Measurements from ENCODE around the gene RFT1.

Gene RFT1

GRCh38 chr3:53083521-53083920 lies 46.7 kb downstream of the RFT1 start:
- no peak for FAIRE-seq

DNA sequence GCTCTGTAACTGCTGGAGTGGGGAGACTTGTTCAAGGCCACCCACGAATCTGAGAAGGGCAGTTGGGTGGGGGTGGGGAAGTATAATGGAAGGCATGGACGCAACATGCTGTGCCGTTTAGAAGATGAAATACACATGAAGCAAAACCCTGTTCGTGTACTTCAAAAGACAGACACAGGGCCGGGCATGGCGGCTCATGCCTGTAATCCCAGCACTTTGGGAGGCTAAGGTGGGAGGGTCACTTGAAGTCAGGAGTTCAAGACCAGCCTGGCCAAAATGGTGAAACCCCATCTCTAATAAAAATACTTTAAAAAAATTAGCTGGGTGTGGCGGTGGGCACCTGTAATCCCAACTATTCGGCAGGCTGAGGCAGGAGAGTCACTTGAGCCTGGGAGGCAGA lies 47.5 kb downstream of the RFT1 start:
- FAIRE-seq, result no peak

DNA sequence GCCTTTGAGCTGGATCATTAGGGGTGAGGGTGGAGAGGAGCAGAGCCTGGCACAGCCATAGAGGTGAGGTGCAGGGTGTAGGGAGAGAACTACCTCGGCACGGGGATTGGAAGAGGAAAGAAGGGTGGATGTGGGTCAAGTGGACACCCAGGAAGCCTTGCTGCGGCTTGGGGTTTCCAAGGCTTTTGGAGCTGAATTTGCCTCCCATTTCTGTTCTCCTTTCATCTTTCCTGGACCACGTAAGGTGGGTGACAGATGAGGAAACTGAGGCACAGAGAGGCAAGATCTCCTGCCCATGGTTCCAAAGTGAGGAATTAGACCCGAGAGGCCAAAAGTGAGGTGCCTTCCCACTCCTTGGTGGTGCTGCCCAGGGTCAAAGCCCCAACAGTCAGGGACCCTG lies 48.9 kb downstream of the RFT1 start:
- no peak for FAIRE-seq

DNA sequence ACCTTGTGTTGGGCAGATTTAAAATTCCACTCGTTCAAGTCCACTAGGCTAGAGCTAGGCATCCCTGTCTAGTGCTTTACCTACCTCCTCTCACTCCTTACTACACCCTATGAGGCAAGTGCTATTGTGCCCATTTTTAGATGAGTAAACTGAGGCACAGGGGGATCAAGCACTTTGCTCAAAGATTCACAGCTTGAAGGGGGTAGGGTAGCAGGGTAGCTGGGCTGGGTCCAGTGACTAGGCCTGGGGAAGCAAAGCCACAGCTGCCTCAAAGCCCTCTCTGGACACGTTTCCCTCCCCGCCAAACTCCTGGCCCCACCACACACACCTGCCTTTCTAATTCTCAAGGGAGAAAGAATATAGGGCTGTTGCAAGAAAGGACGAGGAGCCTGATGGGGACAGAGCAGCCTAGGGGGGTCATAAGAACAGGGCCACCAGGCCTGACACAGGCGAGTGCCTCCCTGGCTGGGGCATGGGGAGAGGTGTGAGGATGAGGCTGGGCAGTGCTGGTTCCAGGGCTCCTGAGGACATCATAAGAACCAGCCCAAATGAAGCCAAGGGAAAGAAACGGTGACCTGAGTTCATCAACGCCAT lies 49.5 kb downstream of the RFT1 start:
- FAIRE-seq, result no peak

GRCh38 chr3:53079791-53080555 lies 50.3 kb downstream of the RFT1 start:
- no peak for FAIRE-seq

GRCh38 chr3:53079147-53079546 lies 51.1 kb downstream of the RFT1 start:
- no peak for FAIRE-seq

- no peak for FAIRE-seq
These were observed 51.6 kb downstream of the RFT1 start for GRCh38 chr3:53078656-53079055.

DNA sequence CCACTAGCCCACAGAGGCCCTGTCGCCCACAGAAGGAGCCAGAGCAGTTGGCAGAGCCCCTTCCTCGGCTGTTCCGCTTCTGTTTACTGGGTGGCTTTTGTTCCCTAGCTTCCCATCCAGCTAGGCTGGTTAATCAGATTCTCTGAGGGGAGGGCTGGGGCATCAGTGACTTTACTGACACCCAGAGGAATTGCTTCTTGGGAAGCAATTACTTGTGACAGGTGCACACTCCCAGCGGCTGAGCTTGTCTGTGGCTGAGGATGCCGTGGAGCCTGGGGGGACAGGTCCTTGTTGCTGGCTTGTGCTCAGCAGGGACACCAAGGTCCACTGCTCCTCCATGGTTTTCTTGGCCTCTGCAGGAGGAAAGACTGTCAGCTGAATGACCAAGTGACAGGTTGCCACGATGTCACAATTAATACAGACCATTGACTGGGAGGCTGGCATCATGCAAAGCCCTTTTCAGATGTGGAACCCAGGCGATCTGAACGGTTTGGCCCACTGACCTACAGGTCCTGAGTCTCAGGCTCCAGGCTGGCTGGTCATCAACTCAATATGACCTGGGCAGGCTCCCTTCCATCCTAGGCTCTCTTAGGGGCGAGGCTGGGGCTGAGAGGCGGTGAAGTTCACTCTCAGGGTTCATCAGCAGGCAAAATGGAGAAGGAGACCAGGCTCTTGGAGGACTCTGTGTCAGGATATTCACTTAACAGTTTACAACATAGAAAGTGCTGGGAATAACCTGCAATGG lies 52.6 kb downstream of the RFT1 start:
- FAIRE-seq, result no peak

GRCh38 chr3:53075743-53076140 lies 54.5 kb downstream of the RFT1 start:
- FAIRE-seq, result no peak

GRCh38 chr3:53074761-53075742 lies 55.2 kb downstream of the RFT1 start:
- no peak for FAIRE-seq

- no peak for FAIRE-seq
These were observed 55.9 kb downstream of the RFT1 start for GRCh38 chr3:53074366-53074696.

DNA sequence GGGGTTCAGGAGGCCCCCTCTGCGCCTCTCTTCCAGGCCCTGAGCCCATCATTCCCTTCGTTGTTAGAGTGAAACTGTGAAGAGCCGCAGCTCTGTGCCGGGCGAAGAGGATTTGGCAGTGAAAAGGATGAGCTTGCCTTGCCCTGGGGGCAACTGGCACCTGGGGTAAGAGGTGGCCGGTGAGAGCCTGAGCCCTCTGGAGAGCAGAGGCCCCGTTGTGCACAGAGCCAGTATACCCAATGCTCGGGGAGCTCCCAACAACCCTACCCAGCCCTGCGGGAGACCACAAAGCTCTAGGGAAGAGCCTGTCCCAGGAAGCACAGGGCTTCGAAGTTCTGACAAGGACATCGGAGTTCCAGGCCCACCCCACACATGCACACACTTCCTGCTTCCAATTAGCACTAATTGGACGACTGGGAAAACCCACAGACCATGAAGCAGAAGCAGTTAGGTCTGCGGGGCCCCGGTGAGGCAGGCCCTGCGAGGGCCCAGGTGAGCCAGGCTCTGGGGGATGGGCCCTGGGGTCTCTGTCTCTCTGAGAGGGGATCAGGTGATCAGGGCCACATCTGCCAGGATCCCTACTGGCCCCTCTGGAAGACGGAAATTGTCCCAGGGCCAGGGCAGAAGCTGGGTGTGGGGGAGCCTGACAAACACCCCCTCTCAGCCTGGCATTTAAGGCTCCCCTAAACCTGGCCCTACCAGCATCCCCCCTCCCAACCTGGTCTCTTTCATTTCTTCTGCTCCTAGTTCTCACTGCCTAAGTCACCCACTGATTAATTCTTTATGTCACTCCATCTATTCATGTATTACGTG lies 56.5 kb downstream of the RFT1 start:
- FAIRE-seq, result no peak

- no peak for FAIRE-seq
These were observed 57.3 kb downstream of the RFT1 start for GRCh38 chr3:53072653-53073552.

DNA sequence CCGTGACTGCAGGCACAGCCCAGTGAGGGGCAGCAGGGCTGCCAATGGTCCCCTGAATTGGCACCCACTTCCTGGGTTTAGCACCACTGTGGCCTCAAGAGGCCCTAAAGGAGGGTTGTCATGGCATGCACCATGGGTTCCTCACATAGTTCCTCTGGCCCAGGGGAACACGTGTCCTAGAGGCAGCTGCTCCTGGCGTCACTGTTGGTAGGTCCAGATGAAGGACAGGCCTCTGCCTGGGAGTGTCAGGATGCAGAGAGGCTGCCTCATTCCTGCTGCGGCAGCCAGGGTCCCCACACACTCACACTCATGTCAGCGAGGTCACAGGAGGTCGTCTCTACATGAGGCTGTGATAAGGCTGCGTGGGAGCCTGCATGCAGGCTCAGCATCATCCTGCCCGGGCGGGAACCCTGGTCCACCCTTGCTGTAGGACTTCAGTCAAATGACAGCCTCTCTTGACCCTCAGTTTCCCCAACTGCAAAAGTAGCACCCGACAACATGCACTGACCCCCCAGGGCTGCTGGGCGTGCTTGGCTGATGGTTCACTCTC lies 58.3 kb downstream of the RFT1 start:
- no peak for FAIRE-seq

- no peak for FAIRE-seq
These were observed 60.7 kb downstream of the RFT1 start for GRCh38 chr3:53069422-53070068.

DNA sequence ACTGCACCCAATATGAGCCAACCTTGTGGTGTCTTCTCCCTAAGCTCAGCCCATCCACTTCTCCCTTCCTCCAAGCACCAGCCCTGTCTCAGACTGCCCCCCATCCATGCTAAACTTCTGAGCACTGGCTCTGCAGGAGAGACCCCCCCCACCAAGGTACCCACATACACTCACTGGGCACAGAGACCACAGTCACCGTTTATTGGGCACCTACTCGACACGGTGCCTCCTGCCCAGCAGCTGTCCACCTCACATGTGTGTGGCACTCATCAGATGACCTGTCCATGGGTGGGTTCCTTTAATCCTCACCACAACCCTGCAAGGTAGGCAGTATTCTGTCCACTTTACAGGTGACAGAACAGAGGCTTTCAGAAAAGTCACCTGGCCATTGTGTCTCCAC lies 62.1 kb downstream of the RFT1 start:
- FAIRE-seq, result no peak

GRCh38 chr3:53067567-53067966 lies 62.7 kb downstream of the RFT1 start:
- FAIRE-seq, result no peak

- FAIRE-seq, result no peak
These were observed 64.3 kb downstream of the RFT1 start for GRCh38 chr3:53065841-53066480.

GRCh38 chr3:53062905-53063304 lies 67.3 kb downstream of the RFT1 start:
- no peak for FAIRE-seq

- no peak for FAIRE-seq
These were observed 73.8 kb downstream of the RFT1 start for GRCh38 chr3:53056442-53056841.
